Measurements from ENCODE around the gene ZNF526. TPM values are rescaled to one million over a fixed set of nuclear protein-coding genes. Genes with fewer than 3 reads are reported as not detected.
A peak's percentile ranks its signal among the peaks of the same experiment; 100 is the strongest.

ZNF526 gene
- total and polyA plus RNA-seq, 9 of the 15 experiments (the other 6 are each of a cell fraction or from before 2014, with no cell fraction given) = 1.3 to 17.9 (median 6.2) TPM

- TF ChIP-seq JUND (IDR thresholded peaks at IDR 0.05; ENCODE audit: borderline replicate concordance, low read depth, low read length) = peak; percentile 99
- peak; percentile 98 for TF ChIP-seq JUND (tag; IDR thresholded peaks at IDR 0.05; ENCODE audit: borderline replicate concordance, low read depth, low read length)
- TF ChIP-seq FOXJ3 (CRISPR knock-in tag; IDR thresholded peaks at IDR 0.05) = no peak
- TF ChIP-seq KLF6 (CRISPR knock-in tag; IDR thresholded peaks at IDR 0.05; ENCODE audit: borderline replicate concordance) = no peak
- no peak for TF ChIP-seq POLR3A (IDR thresholded peaks at IDR 0.05; ENCODE audit: borderline replicate concordance, extremely low read depth, insufficient read depth, insufficient read length)
- TF ChIP-seq ETV1 (tag; conservative IDR thresholded peaks at IDR 0.05; ENCODE audit: low read depth) = no peak
- TF ChIP-seq ZBTB11 (CRISPR knock-in tag; IDR thresholded peaks at IDR 0.05) = peak in 1 of 3 experiments; percentile 84; a peak in 2 of 6 replicates
- TF ChIP-seq, protein P1, sequence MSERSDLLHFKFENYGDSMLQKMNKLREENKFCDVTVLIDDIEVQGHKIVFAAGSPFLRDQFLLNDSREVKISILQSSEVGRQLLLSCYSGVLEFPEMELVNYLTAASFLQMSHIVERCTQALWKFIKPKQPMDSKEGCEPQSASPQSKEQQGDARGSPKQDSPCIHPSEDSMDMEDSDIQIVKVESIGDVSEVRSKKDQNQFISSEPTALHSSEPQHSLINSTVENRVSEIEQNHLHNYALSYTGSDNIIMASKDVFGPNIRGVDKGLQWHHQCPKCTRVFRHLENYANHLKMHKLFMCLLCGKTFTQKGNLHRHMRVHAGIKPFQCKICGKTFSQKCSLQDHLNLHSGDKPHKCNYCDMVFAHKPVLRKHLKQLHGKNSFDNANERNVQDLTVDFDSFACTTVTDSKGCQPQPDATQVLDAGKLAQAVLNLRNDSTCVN (CRISPR knock-in tag; IDR thresholded peaks at IDR 0.05) = 0 out of 2 replicates have a peak, but pooled peaks have one; percentile 42
- TF ChIP-seq SRF (CRISPR knock-in tag; IDR thresholded peaks at IDR 0.05) = no peak
- TF ChIP-seq, protein P2, sequence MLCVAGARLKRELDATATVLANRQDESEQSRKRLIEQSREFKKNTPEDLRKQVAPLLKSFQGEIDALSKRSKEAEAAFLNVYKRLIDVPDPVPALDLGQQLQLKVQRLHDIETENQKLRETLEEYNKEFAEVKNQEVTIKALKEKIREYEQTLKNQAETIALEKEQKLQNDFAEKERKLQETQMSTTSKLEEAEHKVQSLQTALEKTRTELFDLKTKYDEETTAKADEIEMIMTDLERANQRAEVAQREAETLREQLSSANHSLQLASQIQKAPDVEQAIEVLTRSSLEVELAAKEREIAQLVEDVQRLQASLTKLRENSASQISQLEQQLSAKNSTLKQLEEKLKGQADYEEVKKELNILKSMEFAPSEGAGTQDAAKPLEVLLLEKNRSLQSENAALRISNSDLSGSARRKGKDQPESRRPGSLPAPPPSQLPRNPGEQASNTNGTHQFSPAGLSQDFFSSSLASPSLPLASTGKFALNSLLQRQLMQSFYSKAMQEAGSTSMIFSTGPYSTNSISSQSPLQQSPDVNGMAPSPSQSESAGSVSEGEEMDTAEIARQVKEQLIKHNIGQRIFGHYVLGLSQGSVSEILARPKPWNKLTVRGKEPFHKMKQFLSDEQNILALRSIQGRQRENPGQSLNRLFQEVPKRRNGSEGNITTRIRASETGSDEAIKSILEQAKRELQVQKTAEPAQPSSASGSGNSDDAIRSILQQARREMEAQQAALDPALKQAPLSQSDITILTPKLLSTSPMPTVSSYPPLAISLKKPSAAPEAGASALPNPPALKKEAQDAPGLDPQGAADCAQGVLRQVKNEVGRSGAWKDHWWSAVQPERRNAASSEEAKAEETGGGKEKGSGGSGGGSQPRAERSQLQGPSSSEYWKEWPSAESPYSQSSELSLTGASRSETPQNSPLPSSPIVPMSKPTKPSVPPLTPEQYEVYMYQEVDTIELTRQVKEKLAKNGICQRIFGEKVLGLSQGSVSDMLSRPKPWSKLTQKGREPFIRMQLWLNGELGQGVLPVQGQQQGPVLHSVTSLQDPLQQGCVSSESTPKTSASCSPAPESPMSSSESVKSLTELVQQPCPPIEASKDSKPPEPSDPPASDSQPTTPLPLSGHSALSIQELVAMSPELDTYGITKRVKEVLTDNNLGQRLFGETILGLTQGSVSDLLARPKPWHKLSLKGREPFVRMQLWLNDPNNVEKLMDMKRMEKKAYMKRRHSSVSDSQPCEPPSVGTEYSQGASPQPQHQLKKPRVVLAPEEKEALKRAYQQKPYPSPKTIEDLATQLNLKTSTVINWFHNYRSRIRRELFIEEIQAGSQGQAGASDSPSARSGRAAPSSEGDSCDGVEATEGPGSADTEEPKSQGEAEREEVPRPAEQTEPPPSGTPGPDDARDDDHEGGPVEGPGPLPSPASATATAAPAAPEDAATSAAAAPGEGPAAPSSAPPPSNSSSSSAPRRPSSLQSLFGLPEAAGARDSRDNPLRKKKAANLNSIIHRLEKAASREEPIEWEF (CRISPR knock-in tag; IDR thresholded peaks at IDR 0.05) = peak; percentile 39; the same call in 1 of the 2 replicates
- no peak for TF ChIP-seq HMBOX1 (IDR thresholded peaks at IDR 0.05)
- peak; percentile 68; the same call in 1 of the 2 replicates for TF ChIP-seq ELF1 (tag; IDR thresholded peaks at IDR 0.05)
- TF ChIP-seq CAMTA2 (CRISPR knock-in tag; conservative IDR thresholded peaks at IDR 0.05) = no peak
- TF ChIP-seq MCM2 (IDR thresholded peaks at IDR 0.05; ENCODE audit: low read depth) = no peak
Measured at GRCh38 chr19:42268142-42268703, 48.1 kb downstream of the ZNF526 start (continued).

Data from K562 (cell line).